Loucy (cell line): ENCODE data around the gene EFHB.

Experiments used
- H2AFZ ChIP-seq: fragments of 200-600 bp; sonication (generic); 2 replicates; pipeline ENCODE4 v1.6.0; 2016; ENCODE audit warnings: antibody characterized with exemption, mild to moderate bottlenecking, low read length, moderate library complexity
- H3F3A ChIP-seq: fragments of 200-600 bp; 2 replicates; pipeline ENCODE4 v1.6.0; 2016; ENCODE audit warnings: antibody characterized with exemption, low read depth, mild to moderate bottlenecking
- H3K27me3 ChIP-seq: fragments of 200-600 bp; sonication (generic); 2 replicates; pipeline ENCODE4 v1.6.1; 2014; ENCODE audit warnings: low read length, mild to moderate bottlenecking; ENCODE audit not compliant: insufficient read depth, poor library complexity, severe bottlenecking
- H3K36me3 ChIP-seq: fragments of 200-600 bp; sonication (generic); 2 replicates; pipeline ENCODE4 v1.6.1; 2016; ENCODE audit warnings: low read length; ENCODE audit not compliant: insufficient read depth
- H3K4me1 ChIP-seq: fragments of 200-600 bp; sonication (generic); 2 replicates; pipeline ENCODE4 v1.5.1; 2014; ENCODE audit warnings: low read length, mild to moderate bottlenecking; ENCODE audit not compliant: insufficient read depth, poor library complexity, severe bottlenecking
- H3K4me2 ChIP-seq: fragments of 200-600 bp; sonication (generic); 2 replicates; pipeline ENCODE4 v1.6.0; 2014; ENCODE audit warnings: antibody characterized with exemption, low read length, low read depth, mild to moderate bottlenecking; ENCODE audit not compliant: poor library complexity, severe bottlenecking
- H3K4me3 ChIP-seq: fragments of 200-600 bp; sonication (generic); 2 replicates; pipeline ENCODE4 v1.5.1; 2014; ENCODE audit warnings: low read length, mild to moderate bottlenecking, mixed read lengths; ENCODE audit not compliant: poor library complexity, severe bottlenecking
- H3K79me2 ChIP-seq: fragments of 200-600 bp; sonication (generic); 2 replicates; pipeline ENCODE4 v1.6.1; 2014; ENCODE audit warnings: low read length; ENCODE audit not compliant: insufficient read depth
- H3K9ac ChIP-seq: fragments of 200-600 bp; sonication (generic); 2 replicates; pipeline ENCODE4 v1.6.0; 2014; ENCODE audit warnings: mild to moderate bottlenecking, low read depth, low read length, moderate library complexity; ENCODE audit not compliant: poor library complexity, severe bottlenecking
- H3K9me2 ChIP-seq: fragments of 200-600 bp; sonication (generic); replicated peaks from 2 replicates; pipeline ENCODE4 v1.6.1; 2016; ENCODE audit warnings: low read depth, low read length, mixed read lengths
- H3K9me3 ChIP-seq: fragments of 200-600 bp; sonication (generic); 2 replicates; pipeline ENCODE4 v1.6.1; 2014; ENCODE audit warnings: mild to moderate bottlenecking, antibody characterized with exemption, low read length, low read depth; ENCODE audit not compliant: insufficient read depth
- H4K20me1 ChIP-seq: fragments of 200-600 bp; sonication (generic); 2 replicates; pipeline ENCODE4 v1.6.0; 2014; ENCODE audit warnings: antibody characterized with exemption, low read length, mild to moderate bottlenecking; ENCODE audit not compliant: insufficient read depth, poor library complexity, severe bottlenecking
- CTCF ChIP-seq: fragments of 200-600 bp; sonication (generic); conservative IDR thresholded peaks from 2 replicates; pipeline ENCODE4 v1.5.1; 2014; ENCODE audit warnings: mild to moderate bottlenecking, antibody characterized with exemption, low read length
- EZH2phosphoT487 ChIP-seq: fragments of 200-600 bp; IDR thresholded peaks from 2 replicates; pipeline ENCODE4 v1.6.1; 2018; ENCODE audit warnings: antibody characterized with exemption, mild to moderate bottlenecking, moderate library complexity, borderline replicate concordance

Gene EFHB

GRCh38 chr3:19885468-19885867, 48.5 kb downstream of the EFHB start:
- Histone ChIP-seq H3K79me2 (no peaks in the 10 kb centered on the region), H3K4me2 (no peak overlapping the region), H3K4me1 (no peaks in the 10 kb centered on the region), H3K9me3 (no peaks in the 10 kb centered on the region), H3K9ac (no peak overlapping the region), H3F3A (no peaks in the 10 kb centered on the region), H4K20me1 (no peaks in the 10 kb centered on the region), H3K27me3 (no peaks in the 10 kb centered on the region), H3K9me2 (no peaks in the 10 kb centered on the region), H3K36me3 (no peaks in the 10 kb centered on the region), H3K4me3 (no peak overlapping the region), H2AFZ (no peak overlapping the region)
- TF ChIP-seq CTCF, result peak; percentile 86
- TF ChIP-seq EZH2phosphoT487, result no peak

DNA sequence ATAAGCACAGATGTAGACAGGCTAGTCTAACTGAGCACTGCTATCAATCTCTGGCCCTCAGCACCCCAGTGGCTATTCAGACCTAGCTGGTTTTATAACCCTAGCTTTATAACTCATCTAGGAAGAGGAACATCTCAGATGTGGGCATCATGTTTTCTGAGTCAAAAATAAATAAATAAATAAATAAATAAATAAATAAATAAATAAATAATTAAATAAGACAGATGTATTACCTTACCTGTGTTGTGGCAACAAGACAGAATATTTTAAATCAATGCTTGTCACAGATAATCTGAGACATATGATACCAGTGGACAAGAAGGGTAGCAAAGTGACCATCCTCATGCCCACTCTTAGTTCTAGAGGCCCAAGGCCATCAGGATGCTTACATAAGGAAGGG, 52.2 kb downstream of the EFHB start:
- no peaks in the 10 kb centered on the region for H3K9me3 ChIP-seq
- H4K20me1 ChIP-seq, result no peaks in the 10 kb centered on the region
- H3K9ac ChIP-seq, result no peak overlapping the region
- no peaks in the 10 kb centered on the region for H3K27me3 ChIP-seq
- no peaks in the 10 kb centered on the region for H3K9me2 ChIP-seq
- H3K4me2 ChIP-seq, result no peak overlapping the region
- no peak for TF ChIP-seq CTCF
- no peak for TF ChIP-seq EZH2phosphoT487
- no peaks in the 10 kb centered on the region for H3K79me2 ChIP-seq
- H3F3A ChIP-seq, result no peaks in the 10 kb centered on the region
- H3K4me1 ChIP-seq, result no peaks in the 10 kb centered on the region
- no peak overlapping the region for H3K4me3 ChIP-seq
- no peak overlapping the region for H2AFZ ChIP-seq
- H3K36me3 ChIP-seq, result no peaks in the 10 kb centered on the region

- Histone ChIP-seq H3K4me2 (no peak overlapping the region), H3F3A (no peaks in the 10 kb centered on the region), H4K20me1 (no peaks in the 10 kb centered on the region), H3K36me3 (no peaks in the 10 kb centered on the region), H3K4me1 (no peaks in the 10 kb centered on the region), H3K79me2 (no peaks in the 10 kb centered on the region), H3K4me3 (no peak overlapping the region), H3K9me2 (no peaks in the 10 kb centered on the region), H3K27me3 (no peaks in the 10 kb centered on the region), H3K9ac (no peak overlapping the region), H2AFZ (no peak overlapping the region), H3K9me3 (no peaks in the 10 kb centered on the region)
- TF ChIP-seq CTCF (no peak), EZH2phosphoT487 (no peak)
These were observed 53.0 kb downstream of the EFHB start for GRCh38 chr3:19881036-19881435.
